ENCODE measurements around the gene FMNL1.
A peak's percentile ranks its signal among the peaks of the same experiment; 100 is the strongest.

FMNL1 gene

GRCh38 chr17:45222289-45222995 lies 757 bp downstream of the FMNL1 start:
- no peak for DNase-seq

- no peak for DNase-seq
These were observed 1.4 kb downstream of the FMNL1 start for GRCh38 chr17:45222996-45223538.

- DNase-seq = no peak
These were observed 2.1 kb downstream of the FMNL1 start for GRCh38 chr17:45223539-45224528.

- no peak for DNase-seq
These were observed 3.0 kb downstream of the FMNL1 start for GRCh38 chr17:45224671-45225050.

GRCh38 chr17:45225051-45225700 lies 3.5 kb downstream of the FMNL1 start:
- no peak for DNase-seq

GRCh38 chr17:45225964-45226530 lies 4.4 kb downstream of the FMNL1 start:
- DNase-seq = peak in 31 of 51 donors; percentile 5 to 58 (median 37)

- no peak for DNase-seq
These were observed 4.9 kb downstream of the FMNL1 start for GRCh38 chr17:45226576-45226975.

GRCh38 chr17:45227101-45227925 lies 5.6 kb downstream of the FMNL1 start:
- no peak for DNase-seq

- DNase-seq = no peak
These were observed 6.5 kb downstream of the FMNL1 start for GRCh38 chr17:45227926-45228762.

- DNase-seq = peak in 33 of 51 donors; percentile 12 to 68 (median 41)
These were observed 7.3 kb downstream of the FMNL1 start for GRCh38 chr17:45228763-45229539.

- no peak for DNase-seq
These were observed 8.2 kb downstream of the FMNL1 start for GRCh38 chr17:45229681-45230409.

- DNase-seq = no peak
These were observed 8.7 kb downstream of the FMNL1 start for GRCh38 chr17:45230410-45230786.

- DNase-seq = no peak
These were observed 9.2 kb downstream of the FMNL1 start for GRCh38 chr17:45230787-45231480.

GRCh38 chr17:45231481-45232116 lies 9.9 kb downstream of the FMNL1 start:
- no peak for DNase-seq

- no peak for DNase-seq
These were observed 11.1 kb downstream of the FMNL1 start for GRCh38 chr17:45232514-45233422.

Measured in hypothalamus (tissue), 51 donors.